ENCODE results near the gene MKLN1.

DNA sequence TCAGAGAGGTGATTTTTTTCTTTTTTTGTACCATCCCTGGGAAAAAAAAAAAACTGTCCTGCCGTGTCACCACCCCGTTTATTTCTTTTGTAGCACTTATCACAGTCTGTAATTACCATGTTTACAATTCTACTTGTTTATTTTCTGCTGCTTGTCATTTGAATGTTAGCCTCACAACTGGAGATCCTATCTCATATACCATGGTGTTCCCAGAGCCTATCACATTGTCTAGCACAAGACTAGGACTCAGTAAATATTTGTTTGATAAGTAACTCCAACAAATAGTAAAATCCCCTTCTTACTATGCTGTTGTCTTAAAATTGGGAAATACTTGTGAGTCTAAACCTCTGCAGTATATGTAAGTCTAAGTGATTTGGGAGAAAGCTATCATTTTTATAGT is 36.0 kb downstream of the MKLN1 start:
- TF ChIP-seq, protein P1, sequence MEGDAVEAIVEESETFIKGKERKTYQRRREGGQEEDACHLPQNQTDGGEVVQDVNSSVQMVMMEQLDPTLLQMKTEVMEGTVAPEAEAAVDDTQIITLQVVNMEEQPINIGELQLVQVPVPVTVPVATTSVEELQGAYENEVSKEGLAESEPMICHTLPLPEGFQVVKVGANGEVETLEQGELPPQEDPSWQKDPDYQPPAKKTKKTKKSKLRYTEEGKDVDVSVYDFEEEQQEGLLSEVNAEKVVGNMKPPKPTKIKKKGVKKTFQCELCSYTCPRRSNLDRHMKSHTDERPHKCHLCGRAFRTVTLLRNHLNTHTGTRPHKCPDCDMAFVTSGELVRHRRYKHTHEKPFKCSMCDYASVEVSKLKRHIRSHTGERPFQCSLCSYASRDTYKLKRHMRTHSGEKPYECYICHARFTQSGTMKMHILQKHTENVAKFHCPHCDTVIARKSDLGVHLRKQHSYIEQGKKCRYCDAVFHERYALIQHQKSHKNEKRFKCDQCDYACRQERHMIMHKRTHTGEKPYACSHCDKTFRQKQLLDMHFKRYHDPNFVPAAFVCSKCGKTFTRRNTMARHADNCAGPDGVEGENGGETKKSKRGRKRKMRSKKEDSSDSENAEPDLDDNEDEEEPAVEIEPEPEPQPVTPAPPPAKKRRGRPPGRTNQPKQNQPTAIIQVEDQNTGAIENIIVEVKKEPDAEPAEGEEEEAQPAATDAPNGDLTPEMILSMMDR (conservative IDR thresholded peaks at IDR 0.05; ENCODE audit: low read length) = no peak
- TF ChIP-seq EZH2phosphoT487 (IDR thresholded peaks at IDR 0.05; ENCODE audit: borderline replicate concordance, low read depth, low read length) = no peak
